GM12865 (cell line): ENCODE measurements around the gene MIAT.

ENCODE experiments used
- DNase-seq: peaks from one replicate; pipeline ENCODE4 v3.0.0; 2010; ENCODE audit warnings: low read depth
- H3K4me3 ChIP-seq: 2 replicates; pipeline ENCODE4 v1.5.1; 2011; ENCODE audit warnings: mild to moderate bottlenecking, low read depth, low read length, control low read depth
- CTCF ChIP-seq: IDR thresholded peaks from 2 replicates; pipeline ENCODE4 v1.5.1; 2011; ENCODE audit warnings: low read length, control low read depth, low read depth, inconsistent platforms; ENCODE audit not compliant: insufficient read depth; ENCODE audit errors: missing control alignments

Gene MIAT

GRCh38 chr22:26713823-26714449 lies 56.5 kb downstream of the MIAT start:
- no peak for TF ChIP-seq CTCF
- no peak for DNase-seq
- H3K4me3 ChIP-seq, result no peak overlapping the region

DNA sequence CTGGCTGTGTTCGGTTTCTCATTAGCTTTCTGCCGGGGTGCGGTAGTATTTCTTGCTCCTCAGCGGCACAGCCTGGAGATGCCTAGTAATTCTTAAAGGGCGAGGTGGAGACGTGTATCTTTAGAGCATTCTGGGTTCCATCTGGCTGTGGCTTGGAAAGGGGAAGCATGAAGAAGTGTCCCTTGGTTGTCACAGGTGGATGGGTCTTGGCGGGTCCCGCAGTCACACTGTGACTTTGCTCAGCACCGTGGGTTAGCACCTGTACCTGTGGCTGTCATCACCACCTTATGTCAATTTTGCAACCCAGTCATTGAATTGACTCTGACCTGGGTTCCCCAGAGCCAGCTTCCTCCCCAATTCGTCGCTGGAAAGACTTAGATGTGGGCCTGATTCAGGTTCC lies 57.6 kb downstream of the MIAT start:
- H3K4me3 ChIP-seq, result no peak overlapping the region

GRCh38 chr22:26715392-26715936 lies 58.1 kb downstream of the MIAT start:
- no peak for DNase-seq
- TF ChIP-seq CTCF, result no peak
- H3K4me3 ChIP-seq, result no peak overlapping the region

More for the DNA sequence above, 57.6 kb downstream of the MIAT start:
- TF ChIP-seq CTCF, result no peak
- no peak for DNase-seq

DNA sequence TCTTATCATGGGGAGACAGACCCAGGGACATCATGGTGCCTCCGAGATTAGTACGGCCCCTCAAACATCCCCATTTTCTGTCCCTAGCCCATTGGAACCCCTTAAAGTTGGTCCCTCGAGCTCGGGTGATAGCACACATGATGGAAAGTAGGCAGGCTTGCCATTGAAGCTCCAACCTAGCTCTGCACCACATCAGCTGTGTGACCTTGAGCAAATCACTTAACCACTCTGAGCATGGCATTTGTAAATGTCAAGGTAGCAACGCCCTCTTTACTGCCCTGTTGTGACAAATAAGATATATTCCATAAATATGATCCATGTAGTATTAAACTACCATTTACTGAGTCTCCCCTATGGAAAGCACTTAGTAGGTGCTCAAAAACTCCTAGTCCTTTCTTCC lies 61.1 kb downstream of the MIAT start:
- no peak overlapping the region for H3K4me3 ChIP-seq
- no peak for TF ChIP-seq CTCF
- DNase-seq, result no peak

DNA sequence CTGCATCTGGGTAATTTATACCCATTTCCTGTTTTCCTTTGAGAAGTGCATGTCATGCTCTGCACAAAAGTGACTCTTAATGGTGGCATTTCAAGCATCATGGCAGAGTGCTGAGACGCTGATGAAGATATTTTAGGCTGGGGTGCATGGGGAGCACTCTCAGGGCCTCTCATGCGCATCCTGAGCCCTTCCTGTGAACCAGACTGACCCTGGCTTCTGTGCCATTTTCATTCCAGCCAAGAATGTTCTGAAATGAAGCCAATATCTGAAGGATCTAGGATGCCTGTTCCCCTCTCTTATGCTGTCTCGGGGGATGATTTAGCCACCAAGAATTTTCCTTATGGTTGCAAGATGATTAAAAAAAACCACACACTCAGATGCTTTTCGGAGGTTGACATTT lies 61.5 kb downstream of the MIAT start:
- TF ChIP-seq CTCF, result no peak
- no peak overlapping the region for H3K4me3 ChIP-seq
- DNase-seq, result no peak

- no peak for DNase-seq
- no peak overlapping the region for H3K4me3 ChIP-seq
- no peak for TF ChIP-seq CTCF
Measured at GRCh38 chr22:26722159-26722558, 64.8 kb downstream of the MIAT start.

DNA sequence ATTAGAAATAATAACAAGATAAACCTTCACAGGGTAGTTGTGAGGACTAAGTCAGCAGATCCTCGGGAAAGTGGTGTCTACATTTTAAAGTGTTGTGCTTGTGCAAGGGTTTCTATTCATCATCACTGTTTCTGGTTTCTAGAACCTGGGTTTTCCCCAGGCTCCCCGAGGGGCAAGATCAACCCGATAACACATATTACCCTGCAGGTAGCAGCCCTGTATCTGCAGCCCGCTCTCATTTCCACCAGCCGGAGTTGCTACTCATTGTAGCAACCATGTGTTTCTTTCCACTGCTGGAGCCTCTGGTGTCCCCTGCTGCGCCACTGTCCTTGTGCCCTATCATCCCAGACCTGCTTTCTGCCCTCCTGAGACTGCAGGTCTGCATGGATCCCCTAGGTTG lies 67.0 kb downstream of the MIAT start:
- H3K4me3 ChIP-seq, result no peak overlapping the region
- peak; percentile 46 for DNase-seq
- no peak for TF ChIP-seq CTCF
